HEK293T (cell line): ENCODE data around the gene GPR146.

Experiments used
- ARNT ChIP-seq: fragments of 450-650 bp; IDR thresholded peaks from 2 replicates; pipeline ENCODE4 v1.6.1; 2017; ENCODE audit warnings: mild to moderate bottlenecking
- BHLHE40 ChIP-seq: fragments of 450-650 bp; IDR thresholded peaks from 2 replicates; pipeline ENCODE4 v1.6.1; 2016; ENCODE audit warnings: mild to moderate bottlenecking, moderate library complexity, borderline replicate concordance
- ELF4 ChIP-seq: fragments of 450-650 bp; IDR thresholded peaks from 2 replicates; pipeline ENCODE4 v1.6.1; 2017; ENCODE audit warnings: antibody characterized with exemption
- FOXA1 ChIP-seq: fragments of 450-650 bp; IDR thresholded peaks from 2 replicates; pipeline ENCODE4 v1.6.1; 2016; ENCODE audit warnings: mild to moderate bottlenecking
- FOXM1 ChIP-seq: fragments of 450-650 bp; IDR thresholded peaks from 2 replicates; pipeline ENCODE4 v1.6.1; 2017; ENCODE audit warnings: mild to moderate bottlenecking, borderline replicate concordance
- HDGF ChIP-seq: fragments of 450-650 bp; IDR thresholded peaks from 2 replicates; pipeline ENCODE4 v1.6.1; 2017; ENCODE audit warnings: antibody characterized with exemption, borderline replicate concordance
- NFRKB ChIP-seq: fragments of 450-650 bp; IDR thresholded peaks from 2 replicates; pipeline ENCODE4 v1.6.1; 2016; ENCODE audit warnings: mild to moderate bottlenecking, moderate library complexity
- SP1 ChIP-seq: fragments of 450-650 bp; IDR thresholded peaks from 2 replicates; pipeline ENCODE4 v1.6.1; 2017
- SUZ12 ChIP-seq: fragments of 450-650 bp; IDR thresholded peaks from 2 replicates; pipeline ENCODE4 v1.6.1; 2016; ENCODE audit warnings: mild to moderate bottlenecking
- TARDBP ChIP-seq: fragments of 450-650 bp; IDR thresholded peaks from 2 replicates; pipeline ENCODE4 v1.6.1; 2016

DNA sequence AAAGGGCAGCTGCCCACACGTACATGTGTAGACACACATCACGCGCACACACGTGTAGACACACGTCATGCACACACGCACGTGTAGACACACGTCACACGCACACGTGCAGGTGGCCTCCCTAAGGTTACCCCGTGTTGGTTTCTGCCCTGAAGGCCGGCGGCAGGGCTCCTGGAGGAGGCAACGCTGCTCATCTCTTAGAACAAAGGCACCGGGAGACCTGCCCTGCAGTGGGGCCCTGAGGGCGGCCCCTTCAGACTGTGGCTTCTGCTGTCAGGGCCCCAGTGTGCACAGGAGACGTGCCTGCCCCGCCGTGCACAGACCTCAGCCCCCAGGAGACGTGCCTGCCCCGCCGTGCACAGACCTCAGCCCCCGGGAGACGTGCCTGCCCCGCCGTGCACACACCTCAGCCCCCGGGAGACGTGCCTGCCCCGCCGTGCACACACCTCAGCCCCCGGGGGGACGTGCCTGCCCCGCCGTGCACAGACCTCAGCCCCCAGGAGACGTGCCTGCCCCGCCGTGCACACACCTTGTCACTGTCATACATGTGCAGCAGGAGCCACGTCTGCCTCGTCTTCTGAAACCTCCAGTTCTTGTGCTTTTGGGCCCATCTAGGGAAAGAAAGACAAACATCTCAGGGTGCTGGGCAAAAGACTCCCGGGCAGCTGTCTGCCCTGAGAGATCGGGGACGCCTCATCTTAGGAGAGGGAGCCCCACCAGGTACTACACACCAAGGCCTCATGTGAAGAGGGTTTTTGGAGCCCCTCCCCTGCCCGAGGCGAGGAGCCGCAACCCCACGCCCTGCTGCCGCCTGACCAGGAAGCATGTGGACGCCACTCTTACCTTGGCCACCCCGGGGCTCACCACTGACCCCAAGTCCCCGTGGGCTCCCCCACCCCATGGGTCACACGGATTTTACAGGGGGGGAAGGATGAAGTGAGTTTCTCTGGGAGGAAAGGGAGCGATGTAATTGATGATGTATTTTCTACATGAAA lies 44.1 kb upstream of the GPR146 start:
- no peak for TF ChIP-seq ARNT
- TF ChIP-seq FOXA1, result no peak
- TF ChIP-seq FOXM1, result no peak
- no peak for TF ChIP-seq HDGF
- TF ChIP-seq NFRKB, result no peak
- TF ChIP-seq TARDBP, result no peak
- TF ChIP-seq BHLHE40, result no peak
- TF ChIP-seq SP1, result no peak
- TF ChIP-seq ELF4, result no peak
- TF ChIP-seq SUZ12, result no peak
